SK-N-MC (cell line): ENCODE results near the gene ASTN2.

Source experiments
- EZH2 ChIP-seq: fragments of 200-600 bp; sonication (generic); IDR thresholded peaks from one replicate; pipeline ENCODE4 v1.6.1; 2017; ENCODE audit warnings: antibody characterized with exemption
- POLR2AphosphoS5 ChIP-seq: IDR thresholded peaks from 2 replicates; pipeline ENCODE4 v1.6.1; 2012; ENCODE audit warnings: mild to moderate bottlenecking, low read depth, low read length, borderline replicate concordance

DNA sequence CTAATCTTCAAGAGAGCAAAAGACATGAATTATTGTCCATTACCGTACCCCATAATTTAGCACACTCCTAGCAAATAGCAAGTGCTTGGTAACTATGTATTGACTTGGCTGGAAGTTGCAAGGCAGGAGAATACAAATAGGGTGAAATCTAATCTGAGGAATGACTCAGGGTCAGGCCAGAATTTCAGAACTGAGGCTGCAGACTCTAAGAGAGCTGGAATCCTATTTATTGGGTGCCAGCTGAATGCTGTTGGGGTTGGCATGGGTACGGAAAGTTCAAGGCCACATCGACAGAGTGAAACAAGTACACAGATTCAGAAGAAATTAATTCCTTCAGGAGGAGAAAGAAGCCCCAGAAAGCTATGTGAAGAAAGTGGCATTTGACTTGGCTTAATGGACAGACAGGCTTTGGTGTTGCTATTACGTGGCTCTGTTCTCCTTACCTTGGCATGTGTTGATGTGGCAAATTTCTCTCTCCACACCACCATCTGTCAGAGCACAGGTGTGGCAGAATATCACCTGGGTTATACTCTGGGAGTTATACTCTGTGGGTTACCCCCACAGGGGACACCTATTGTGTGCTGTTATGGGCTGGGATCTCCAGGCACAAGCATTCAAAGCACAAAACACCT, 20.9 kb upstream of the ASTN2 start:
- TF ChIP-seq POLR2AphosphoS5 (no peak), EZH2 (no peak)
